CD4-positive, alpha-beta T cell treated with Interleukin-4 for 1 hour (primary cell): ENCODE data around the gene PTTG1IP.

Experiments
- DNase-seq, 2 donors: peaks; one replicate each; pipeline ENCODE4 v3.0.0-alpha.2; 2020 to 2022

PTTG1IP gene

GRCh38 chr21:44819283-44820243, 53.9 kb downstream of the PTTG1IP start:
- DNase-seq = no peak

- DNase-seq = no peak
These were observed 54.9 kb downstream of the PTTG1IP start for GRCh38 chr21:44818640-44819011.

- DNase-seq = peak; percentile 89 to 91
These were observed 55.4 kb downstream of the PTTG1IP start, which contains the start of gene SUMO3 for GRCh38 chr21:44817914-44818639. SUMO3 (minus strand) TSS chr21:44818062; CDS start chr21:44817968, 94 bp downstream.

- DNase-seq = peak; percentile 91 to 93
These were observed 56.0 kb downstream of the PTTG1IP start for GRCh38 chr21:44817506-44817880.

- DNase-seq = no peak
These were observed 56.6 kb downstream of the PTTG1IP start for GRCh38 chr21:44816761-44817505.

GRCh38 chr21:44815852-44816628, 57.5 kb downstream of the PTTG1IP start:
- no peak for DNase-seq

- DNase-seq = no peak
These were observed 58.3 kb downstream of the PTTG1IP start for GRCh38 chr21:44815225-44815624.

- DNase-seq = no peak
These were observed 58.9 kb downstream of the PTTG1IP start for GRCh38 chr21:44814498-44815023.

GRCh38 chr21:44813727-44814126, 59.8 kb downstream of the PTTG1IP start:
- DNase-seq = no peak

- no peak for DNase-seq
These were observed 60.3 kb downstream of the PTTG1IP start for GRCh38 chr21:44813149-44813548.

- DNase-seq = no peak
These were observed 60.9 kb downstream of the PTTG1IP start for GRCh38 chr21:44812640-44813039.

- DNase-seq = no peak
These were observed 62.7 kb downstream of the PTTG1IP start for GRCh38 chr21:44810779-44811178.

GRCh38 chr21:44805859-44806258, 67.6 kb downstream of the PTTG1IP start:
- DNase-seq = no peak

GRCh38 chr21:44805226-44805625, 68.3 kb downstream of the PTTG1IP start:
- DNase-seq = no peak

- DNase-seq = no peak
These were observed 68.7 kb downstream of the PTTG1IP start for GRCh38 chr21:44804762-44805161.

- no peak for DNase-seq
These were observed 69.8 kb downstream of the PTTG1IP start for GRCh38 chr21:44803651-44804050.

GRCh38 chr21:44802396-44803153, 70.9 kb downstream of the PTTG1IP start:
- no peak for DNase-seq

- peak; percentile 87 to 89 for DNase-seq
These were observed 71.8 kb downstream of the PTTG1IP start, which contains the start of gene UBE2G2 for GRCh38 chr21:44801468-44802395. UBE2G2 (minus strand) TSS chr21:44801820; CDS start chr21:44801748, 72 bp downstream.

- DNase-seq = peak in 1 of 2 donors; percentile 60
These were observed 72.5 kb downstream of the PTTG1IP start for GRCh38 chr21:44800971-44801467.

GRCh38 chr21:44800103-44800502, 73.4 kb downstream of the PTTG1IP start:
- DNase-seq = no peak
